ENCODE data around the gene XRN1. TPM values are rescaled to one million over a fixed set of nuclear protein-coding genes. Genes with fewer than 3 reads are reported as not detected.

Gene XRN1
- total and polyA plus RNA-seq, 10 of the 15 experiments (the other 5 are each of a cell fraction or from before 2014, with no cell fraction given) = 1.7 to 38.8 (median 15.5) TPM

GRCh38 chr3:142447852-142448823 is at the start of gene XRN1 (continued):
- no peak for TF ChIP-seq REST (IDR thresholded peaks at IDR 0.05; ENCODE audit: low read depth, low read length)
- no peak; the same call in 1 of the 2 replicates for TF ChIP-seq BCL11A (IDR thresholded peaks at IDR 0.05; ENCODE audit: low read depth, low read length)
- peak; percentile 76 for TF ChIP-seq MXI1 (IDR thresholded peaks at IDR 0.05; ENCODE audit: low read depth, low read length)
- no peak for TF ChIP-seq E2F8 (IDR thresholded peaks at IDR 0.05; ENCODE audit: low read depth, partially characterized antibody)
- no peak for TF ChIP-seq CHD1 (IDR thresholded peaks at IDR 0.05; ENCODE audit: low read depth, low read length)
- TF ChIP-seq SIX5 (IDR thresholded peaks at IDR 0.05; ENCODE audit: low read depth, low read length, severe bottlenecking) = peak; percentile 39
- TF ChIP-seq FOXM1 (IDR thresholded peaks at IDR 0.05; ENCODE audit: low read depth, low read length) = 0 out of 2 replicates have a peak, but pooled peaks have one; percentile 28
- no peak for TF ChIP-seq CTCF (IDR thresholded peaks at IDR 0.05 in 2 of 3, conservative IDR thresholded peaks at IDR 0.05 in 1 of 3; ENCODE audit: control insufficient read depth in 2 of 3, extremely low read depth in 1 of 3, insufficient read depth in 1 of 3, low read depth in 3 of 3, low read length in 3 of 3)
- peak; percentile 90 for TF ChIP-seq POLR2AphosphoS5 (IDR thresholded peaks at IDR 0.05; ENCODE audit: low read length)
- TF ChIP-seq, protein P1, sequence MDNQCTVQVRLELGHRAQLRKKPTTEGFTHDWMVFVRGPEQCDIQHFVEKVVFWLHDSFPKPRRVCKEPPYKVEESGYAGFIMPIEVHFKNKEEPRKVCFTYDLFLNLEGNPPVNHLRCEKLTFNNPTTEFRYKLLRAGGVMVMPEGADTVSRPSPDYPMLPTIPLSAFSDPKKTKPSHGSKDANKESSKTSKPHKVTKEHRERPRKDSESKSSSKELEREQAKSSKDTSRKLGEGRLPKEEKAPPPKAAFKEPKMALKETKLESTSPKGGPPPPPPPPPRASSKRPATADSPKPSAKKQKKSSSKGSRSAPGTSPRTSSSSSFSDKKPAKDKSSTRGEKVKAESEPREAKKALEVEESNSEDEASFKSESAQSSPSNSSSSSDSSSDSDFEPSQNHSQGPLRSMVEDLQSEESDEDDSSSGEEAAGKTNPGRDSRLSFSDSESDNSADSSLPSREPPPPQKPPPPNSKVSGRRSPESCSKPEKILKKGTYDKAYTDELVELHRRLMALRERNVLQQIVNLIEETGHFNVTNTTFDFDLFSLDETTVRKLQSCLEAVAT (IDR thresholded peaks at IDR 0.05) = peak; percentile 90
- TF ChIP-seq ZNF384 (IDR thresholded peaks at IDR 0.05; ENCODE audit: borderline replicate concordance, low read depth, low read length) = no peak
- no peak for TF ChIP-seq MYC (IDR thresholded peaks at IDR 0.05; ENCODE audit: insufficient read depth, insufficient read length, insufficient replicate concordance, low read length, severe bottlenecking)
- peak; percentile 98 for TF ChIP-seq CREM (IDR thresholded peaks at IDR 0.05; ENCODE audit: low read depth)
- TF ChIP-seq FOXK2 (IDR thresholded peaks at IDR 0.05) = peak; percentile 42; the same call in 1 of the 2 replicates
- TF ChIP-seq ZNF207 (IDR thresholded peaks at IDR 0.05; ENCODE audit: borderline replicate concordance) = no peak
- peak; percentile 75 for TF ChIP-seq HCFC1 (IDR thresholded peaks at IDR 0.05; ENCODE audit: low read length)
- TF ChIP-seq TAF1 (IDR thresholded peaks at IDR 0.05; ENCODE audit: borderline replicate concordance, low read depth, low read length) = peak; percentile 95
